ENCODE measurements around the gene CUL7. TPM values are rescaled to one million over a fixed set of nuclear protein-coding genes. Genes with fewer than 3 reads are reported as not detected.

Gene CUL7
- total and polyA plus RNA-seq, 2 donors (not counting 1 experiment from before 2014, with no cell fraction given): 17.4 to 21.4 TPM

GRCh38 chr6:43089874-43090558 lies 36.4 kb upstream of the CUL7 start:
- Histone ChIP-seq H3K9ac (ENCODE audit: low read length) (no peak overlapping the region), H3K4me2 (replicated peaks; ENCODE audit: low read depth, low read length, poor library complexity, severe bottlenecking) (no peak overlapping the region), H3K27me3 (replicated peaks in 1 of 4; ENCODE audit: control extremely low read depth in 1 of 4, control insufficient read depth in 3 of 4, insufficient read depth in 4 of 4, low read length in 3 of 4) (no peaks in the 10 kb centered on the region), H3K79me2 (ENCODE audit: control insufficient read depth, insufficient read depth, low read length) (no peaks in the 10 kb centered on the region), H3K9me3 (ENCODE audit: control extremely low read depth in 1 of 3, control insufficient read depth in 2 of 3, insufficient read depth in 1 of 3, low read length in 2 of 3) (no peaks in the 10 kb centered on the region), H3K4me3 (ENCODE audit: control extremely low read depth in 1 of 5, extremely low read depth in 1 of 5, insufficient read depth in 1 of 5, low read depth in 2 of 5, low read length in 4 of 5) (no peak overlapping the region), H4K20me1 (ENCODE audit: control insufficient read depth, insufficient read depth, low read length, poor library complexity, severe bottlenecking) (no peaks in the 10 kb centered on the region), H3K4me1 (ENCODE audit: control insufficient read depth in 2 of 2, insufficient read depth in 2 of 2, low read length in 2 of 2) (no peaks in the 10 kb centered on the region), H3K27ac (ENCODE audit: low read length in 2 of 2) (no peak overlapping the region), H3K36me3 (replicated peaks in 1 of 2; ENCODE audit: control extremely low read depth in 1 of 2, control insufficient read depth in 1 of 2, extremely low read depth in 1 of 2, insufficient read depth in 2 of 2, low read length in 1 of 2) (no peaks in the 10 kb centered on the region), H2AFZ (ENCODE audit: insufficient read depth, low read depth, low read length, poor library complexity, severe bottlenecking) (no peak overlapping the region)
- Mint-ChIP-seq H3K27me3 (no peaks in the 10 kb centered on the region), H3K9me3 (ENCODE audit: insufficient read depth) (no peaks in the 10 kb centered on the region), H3K4me3 (no peak overlapping the region), H3K27ac (no peak overlapping the region), H3K4me1 (no peaks in the 10 kb centered on the region)
- TF ChIP-seq CTCF (IDR thresholded peaks at IDR 0.05) (no peak), EZH2 (IDR thresholded peaks at IDR 0.05; ENCODE audit: borderline replicate concordance, insufficient read depth, low read depth, low read length, poor library complexity, severe bottlenecking) (no peak)
- intact Hi-C loops (cut with micrococcal nuclease): no loop called here
- CTCF ChIA-PET: interaction anchor here (0.6 to 1.5 kb wide), 2 partner anchors 11 to 1162 kb away, joined by 3 read pairs; no protein-coding TSS in a partner anchor
- POLR2A ChIA-PET: no interaction called here
- DNase-seq (no peak), ATAC-seq (ENCODE audit: low read depth) (no peak)
- 94% methylated on average over 6 of the region's 8 CpGs for WGBS (ENCODE audit: insufficient coverage)

- ATAC-seq (ENCODE audit: low read depth) (no peak), DNase-seq (no peak)
- Histone ChIP-seq H4K20me1 (ENCODE audit: control insufficient read depth, insufficient read depth, low read length, poor library complexity, severe bottlenecking) (no peaks in the 10 kb centered on the region), H3K27me3 (replicated peaks in 1 of 4; ENCODE audit: control extremely low read depth in 1 of 4, control insufficient read depth in 3 of 4, insufficient read depth in 4 of 4, low read length in 3 of 4) (no peaks in the 10 kb centered on the region), H3K4me3 (ENCODE audit: control extremely low read depth in 1 of 5, extremely low read depth in 1 of 5, insufficient read depth in 1 of 5, low read depth in 2 of 5, low read length in 4 of 5) (no peak overlapping the region), H3K4me1 (ENCODE audit: control insufficient read depth in 2 of 2, insufficient read depth in 2 of 2, low read length in 2 of 2) (no peaks in the 10 kb centered on the region), H3K9ac (ENCODE audit: low read length) (no peak overlapping the region), H3K79me2 (ENCODE audit: control insufficient read depth, insufficient read depth, low read length) (no peaks in the 10 kb centered on the region), H3K9me3 (ENCODE audit: control extremely low read depth in 1 of 3, control insufficient read depth in 2 of 3, insufficient read depth in 1 of 3, low read length in 2 of 3) (no peaks in the 10 kb centered on the region), H2AFZ (ENCODE audit: insufficient read depth, low read depth, low read length, poor library complexity, severe bottlenecking) (no peak overlapping the region), H3K4me2 (replicated peaks; ENCODE audit: low read depth, low read length, poor library complexity, severe bottlenecking) (no peak overlapping the region), H3K27ac (ENCODE audit: low read length in 2 of 2) (no peak overlapping the region), H3K36me3 (replicated peaks in 1 of 2; ENCODE audit: control extremely low read depth in 1 of 2, control insufficient read depth in 1 of 2, extremely low read depth in 1 of 2, insufficient read depth in 2 of 2, low read length in 1 of 2) (no peaks in the 10 kb centered on the region)
- intact Hi-C loops (cut with micrococcal nuclease): no loop called here
- H3K27ac Mint-ChIP-seq: no peak overlapping the region
- POLR2A ChIA-PET: no interaction called here
- WGBS (ENCODE audit: insufficient coverage): no CpG with 5 or more reads among the region's 4 CpGs
- H3K27me3 Mint-ChIP-seq: peaks cover 2% of the 10 kb centered on the region
- H3K4me3 Mint-ChIP-seq: no peak overlapping the region
- TF ChIP-seq EZH2 (IDR thresholded peaks at IDR 0.05; ENCODE audit: borderline replicate concordance, insufficient read depth, low read depth, low read length, poor library complexity, severe bottlenecking): no peak
- TF ChIP-seq CTCF (IDR thresholded peaks at IDR 0.05): no peak
- no peaks in the 10 kb centered on the region for H3K9me3 Mint-ChIP-seq (ENCODE audit: insufficient read depth)
- CTCF ChIA-PET: interaction anchor here (0.6 to 1.5 kb wide), 2 partner anchors 11 to 20 kb away, joined by 3 read pairs; no protein-coding TSS in a partner anchor
- no peaks in the 10 kb centered on the region for H3K4me1 Mint-ChIP-seq
Observed at GRCh38 chr6:43089467-43089866, 35.8 kb upstream of the CUL7 start.

Data from B cell (primary cell).